Stimulated activated CD8-positive, alpha-beta memory T cell treated with anti-CD3 and anti-CD28 coated beads, Interleukin-2, amount 100 ng/mL, for 48 hours (primary cell): ENCODE data around the gene GAB2.
"Not testable (repeated sequence)": the region's sequence is repeated elsewhere in the genome, so short reads cannot be mapped to it uniquely, and the experiment has no call there.

Experiments used
- DNase-seq, 2 donors: peaks; one replicate each; pipeline ENCODE4 v3.0.0-alpha.2; 2020; ENCODE audit warnings: low read depth in 2 of 2

The GAB2 gene

DNA sequence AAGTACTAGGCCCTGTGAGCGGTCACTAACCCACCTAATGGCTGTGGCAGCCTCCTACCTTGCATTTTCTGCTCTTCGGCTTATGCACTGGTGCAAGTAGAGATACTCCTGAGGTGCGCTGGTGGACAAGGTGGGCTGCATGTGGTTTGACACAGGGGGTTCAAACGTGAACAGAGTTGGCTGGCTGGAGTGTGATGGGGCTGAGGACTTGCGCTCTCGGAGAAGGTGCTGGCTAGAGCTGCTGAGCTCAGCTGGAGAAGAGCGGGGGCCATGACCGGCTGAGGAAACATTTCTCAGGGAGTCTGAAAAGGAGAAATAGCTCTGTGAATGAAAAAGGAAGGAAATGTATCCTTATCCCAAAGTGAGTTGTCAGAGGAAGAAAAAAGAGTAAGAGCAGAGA lies 167.5 kb downstream of the GAB2 start:
- no peak for DNase-seq

DNA sequence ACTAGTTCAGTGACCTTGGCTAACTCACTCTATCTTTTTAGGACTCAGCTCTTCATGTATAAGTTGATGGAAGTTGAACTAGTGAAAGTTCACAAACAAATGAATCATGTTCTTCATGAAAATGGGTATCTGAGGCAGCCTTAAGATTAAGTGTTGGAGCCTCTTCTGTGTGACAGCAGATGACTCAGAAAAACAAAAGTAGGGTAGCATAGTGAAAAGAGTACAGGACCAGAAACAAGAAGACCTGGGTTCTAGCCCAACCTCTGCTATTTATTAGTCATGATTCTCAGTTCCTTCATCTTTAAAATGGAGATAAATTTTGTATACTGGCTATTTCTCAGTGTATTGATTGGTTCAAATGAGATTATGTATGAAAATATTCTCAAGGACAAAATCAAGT lies 168.7 kb downstream of the GAB2 start:
- no peak for DNase-seq

DNA sequence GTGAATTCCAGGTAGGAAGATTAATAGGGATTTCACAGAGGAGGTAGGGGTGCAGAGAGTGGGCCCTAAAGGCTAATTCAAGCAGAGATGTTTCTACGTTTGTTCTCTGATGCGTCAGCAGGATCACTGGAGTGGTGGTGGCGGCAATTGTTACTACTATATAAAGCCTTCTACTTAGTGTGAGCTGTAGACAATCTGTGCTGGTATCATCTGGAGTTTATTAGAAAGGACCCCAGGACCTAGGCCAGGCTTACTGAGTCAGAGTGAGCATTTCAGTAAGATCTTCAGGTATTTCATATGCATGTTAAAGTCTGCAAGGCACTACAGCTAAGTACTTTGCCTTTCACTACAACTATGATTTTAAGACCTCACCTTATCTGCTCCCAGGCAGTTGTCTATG lies 169.4 kb downstream of the GAB2 start:
- DNase-seq: no peak

DNA sequence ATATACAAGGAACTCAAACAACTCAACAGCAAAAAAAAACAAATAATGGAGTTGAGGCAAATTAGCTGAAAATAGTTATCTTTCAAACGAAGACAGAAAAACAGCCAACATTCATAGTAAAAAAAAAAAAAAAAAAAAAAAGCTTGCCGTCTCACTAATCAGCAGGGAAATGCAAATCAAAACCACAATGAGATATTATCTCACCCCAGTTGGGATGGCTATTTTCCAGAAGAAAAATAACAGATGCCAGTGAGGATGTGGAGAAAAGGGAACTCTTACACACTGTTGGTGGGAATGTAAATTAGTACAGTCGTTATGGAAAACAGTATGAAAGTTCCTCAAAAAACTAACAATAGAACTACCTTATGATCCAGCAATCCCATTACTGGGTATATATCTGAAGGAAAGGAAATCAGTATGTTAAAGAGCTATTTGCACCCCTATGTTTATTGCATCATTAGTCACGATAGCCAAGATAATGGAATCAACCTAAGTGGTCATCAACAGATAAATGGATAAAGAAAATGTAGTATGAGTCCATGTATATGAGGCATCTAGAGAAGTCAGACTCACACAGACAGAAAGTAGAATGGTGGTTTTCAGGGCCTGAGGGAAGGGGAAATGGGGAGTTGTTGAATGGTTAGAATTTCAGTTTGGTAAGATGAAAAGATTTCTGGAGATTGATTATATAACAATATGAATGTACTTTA lies 172.9 kb downstream of the GAB2 start:
- no peak for DNase-seq

DNA sequence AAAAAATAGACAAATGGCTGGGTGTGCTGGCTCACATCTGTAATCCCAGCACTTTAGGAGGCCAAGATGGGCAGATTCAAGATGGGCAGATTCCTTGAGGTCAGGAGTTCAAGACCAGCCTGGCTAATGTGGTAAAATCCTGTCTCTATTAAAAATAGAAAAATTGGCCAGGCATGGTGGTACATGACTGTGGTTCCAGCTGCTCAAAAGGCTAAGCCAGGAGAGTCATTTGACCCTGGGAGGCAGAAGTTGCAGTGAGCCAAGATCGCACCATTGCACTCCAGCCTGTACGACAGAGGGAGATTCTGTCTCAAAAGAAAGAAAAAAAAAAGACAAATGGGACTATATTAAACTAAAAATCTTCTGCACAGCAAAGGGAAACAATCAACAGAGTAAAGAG lies 173.5 kb downstream of the GAB2 start:
- DNase-seq: no peak

DNA sequence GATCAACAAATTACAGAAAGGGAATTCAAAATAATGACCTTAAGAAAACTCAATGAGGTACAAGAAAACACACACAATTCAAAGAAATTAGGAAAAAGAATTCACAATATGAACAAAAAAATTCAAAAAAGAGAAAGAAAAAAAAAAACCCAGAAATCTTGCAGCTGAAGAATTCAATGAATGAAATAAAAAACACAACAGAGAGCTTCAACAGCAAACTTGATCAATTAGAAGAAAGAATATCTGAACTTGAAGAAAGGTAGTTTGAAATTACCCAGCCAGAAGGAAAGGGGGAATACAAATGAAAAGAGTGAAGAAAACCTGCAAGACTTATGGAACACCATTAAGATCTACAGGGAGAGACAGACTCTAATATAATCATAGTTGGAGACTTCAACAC lies 176.1 kb downstream of the GAB2 start:
- no peak for DNase-seq

DNA sequence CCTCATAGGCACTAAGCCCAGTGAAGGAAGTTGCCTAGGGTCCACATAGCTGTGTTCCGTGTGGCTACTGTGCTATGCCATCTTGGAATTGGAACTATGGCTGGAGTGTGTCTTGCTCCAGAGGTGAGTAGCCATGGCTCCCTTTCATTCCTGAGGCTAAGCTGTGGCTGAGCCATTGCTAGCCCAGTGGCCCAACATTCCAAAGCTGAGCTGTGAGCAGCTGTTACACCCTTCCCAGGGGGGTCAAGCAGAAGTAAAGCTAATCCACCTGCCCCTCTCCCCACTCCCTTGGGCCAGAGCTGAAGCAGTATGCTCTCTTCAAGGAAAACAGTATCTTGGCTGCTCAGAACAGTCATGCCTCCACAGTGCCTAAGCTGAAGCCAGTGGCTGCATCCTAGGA lies 177.8 kb downstream of the GAB2 start:
- no peak for DNase-seq

DNA sequence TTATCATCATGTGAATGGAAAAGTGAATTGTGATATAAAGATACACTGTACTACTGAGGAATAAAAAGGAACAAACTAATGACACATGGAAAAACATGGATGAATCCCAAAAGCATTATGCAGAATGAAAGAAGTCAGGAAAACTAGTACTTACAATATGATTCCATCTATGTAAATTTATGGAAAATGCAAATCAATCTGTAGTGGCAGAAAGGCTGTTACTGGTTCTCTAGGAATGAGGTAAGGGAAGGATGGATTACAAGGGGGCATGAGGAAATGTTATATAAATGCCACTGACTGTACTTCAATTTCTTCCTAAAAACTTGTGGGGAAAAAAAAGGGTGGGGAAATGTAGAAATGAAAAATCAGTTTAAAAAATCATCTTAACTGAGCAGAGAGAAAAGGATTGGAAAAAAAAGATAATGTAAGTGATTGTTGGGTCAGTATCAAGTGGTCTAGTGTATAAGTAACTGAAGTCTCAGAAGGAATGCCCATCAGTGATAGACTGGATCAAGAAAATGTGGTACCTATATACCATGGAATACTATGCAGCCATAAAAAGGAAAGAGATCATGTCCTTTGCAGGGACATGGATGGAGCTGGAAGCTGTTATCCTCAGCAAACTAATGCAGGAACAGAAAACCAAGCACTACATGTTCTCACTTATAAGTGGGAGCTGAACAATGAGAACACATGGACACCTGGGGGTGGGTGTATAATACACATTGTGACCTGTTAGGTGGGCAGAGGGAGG lies 180.2 kb downstream of the GAB2 start:
- no peak for DNase-seq

DNA sequence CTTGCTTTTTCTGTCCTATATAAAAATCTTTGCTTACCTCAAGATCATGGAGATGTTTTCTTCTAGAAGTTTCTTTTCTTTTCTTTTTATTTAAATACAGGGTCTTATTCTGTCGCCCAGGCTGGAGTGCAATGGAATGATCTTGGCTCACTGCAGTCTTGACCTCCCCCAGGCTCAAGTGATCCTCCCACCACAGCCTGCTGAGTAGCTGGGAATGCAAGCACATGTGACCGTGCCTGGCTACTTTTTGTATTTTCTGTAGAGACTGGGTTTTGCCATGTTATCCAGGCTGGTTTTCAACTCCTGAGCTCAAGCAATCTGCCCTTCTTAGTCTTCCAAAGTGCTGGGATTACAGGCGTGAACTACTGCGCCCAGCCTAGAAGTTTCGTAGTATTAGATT lies 183.6 kb downstream of the GAB2 start:
- DNase-seq: no peak

DNA sequence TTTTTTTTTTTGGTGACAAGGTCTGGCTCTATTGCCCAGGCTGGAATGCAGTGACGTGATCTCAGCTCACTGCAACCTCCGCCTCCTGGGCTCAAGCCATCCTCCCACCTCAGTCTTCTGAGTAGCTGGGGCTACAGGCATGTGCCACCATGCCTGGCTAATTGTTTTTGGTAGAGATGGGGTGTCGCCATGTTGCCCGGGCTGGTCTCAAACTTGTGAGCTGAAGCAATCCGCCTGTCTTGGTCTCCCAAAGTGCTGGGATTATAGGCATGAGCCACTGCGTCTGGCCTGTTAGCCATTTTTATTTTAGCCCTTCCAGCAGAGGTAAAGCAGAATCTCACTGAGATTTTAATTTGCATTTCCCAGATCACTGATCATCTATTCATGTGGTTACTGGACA lies 184.6 kb downstream of the GAB2 start:
- not testable (repeated sequence) for DNase-seq

DNA sequence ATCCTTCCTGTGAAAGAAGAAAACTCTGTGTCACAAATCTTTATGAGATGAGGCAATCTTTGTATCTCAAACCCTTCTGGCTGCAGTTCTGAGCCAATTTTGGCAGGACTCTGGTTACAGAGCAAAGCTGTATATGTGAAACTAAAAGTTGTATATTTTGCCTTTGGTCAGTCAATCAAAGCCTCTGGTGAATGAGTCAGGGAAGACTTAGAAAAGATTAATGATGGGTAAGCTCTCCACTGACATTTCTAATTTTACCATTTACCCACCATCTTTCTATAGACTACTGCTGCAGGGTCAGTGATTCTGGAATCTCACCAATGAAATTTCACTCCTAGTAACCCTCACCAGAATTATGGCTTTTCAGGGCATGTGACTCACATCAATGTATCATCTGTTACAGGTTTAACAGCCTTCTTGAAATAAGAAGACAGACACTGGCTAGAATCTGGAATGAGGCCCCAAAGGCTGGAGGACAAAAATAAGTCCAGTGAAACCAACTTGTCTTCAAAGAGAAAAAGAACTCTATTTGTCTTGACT lies 185.6 kb downstream of the GAB2 start:
- DNase-seq: no peak

DNA sequence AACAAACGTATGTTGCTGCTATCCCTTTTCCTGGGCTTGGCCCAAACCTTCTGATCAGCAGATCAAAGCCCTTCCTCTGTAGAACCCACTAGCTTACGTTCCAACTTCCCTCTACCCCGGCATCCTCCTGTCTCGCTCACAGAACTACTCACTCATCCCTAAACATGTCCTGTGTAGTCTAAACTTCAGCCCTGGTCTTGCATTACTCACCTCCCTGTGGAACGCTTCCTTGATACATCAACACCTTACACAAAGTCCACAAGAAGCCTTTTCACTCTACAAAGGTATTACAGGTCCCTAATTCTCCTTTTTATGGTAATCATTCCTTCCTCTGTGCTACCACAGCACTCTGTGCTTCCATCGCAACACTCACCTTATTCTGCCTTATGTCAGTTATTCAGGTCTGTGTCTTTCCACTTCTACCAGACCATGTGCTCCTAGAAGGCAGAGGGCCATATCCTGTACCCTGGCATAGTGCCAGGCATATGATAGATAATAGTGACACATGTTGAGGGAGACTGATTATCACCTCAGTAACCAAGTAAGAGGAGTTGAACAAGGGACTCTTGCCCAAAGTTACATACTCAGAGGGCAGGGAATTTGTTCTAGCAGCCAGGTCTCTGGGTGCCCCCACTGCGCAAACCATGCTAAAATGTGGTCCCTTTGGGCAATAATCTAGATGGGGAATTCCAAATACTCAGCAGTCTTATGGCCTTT lies 187.3 kb downstream of the GAB2 start:
- no peak for DNase-seq

DNA sequence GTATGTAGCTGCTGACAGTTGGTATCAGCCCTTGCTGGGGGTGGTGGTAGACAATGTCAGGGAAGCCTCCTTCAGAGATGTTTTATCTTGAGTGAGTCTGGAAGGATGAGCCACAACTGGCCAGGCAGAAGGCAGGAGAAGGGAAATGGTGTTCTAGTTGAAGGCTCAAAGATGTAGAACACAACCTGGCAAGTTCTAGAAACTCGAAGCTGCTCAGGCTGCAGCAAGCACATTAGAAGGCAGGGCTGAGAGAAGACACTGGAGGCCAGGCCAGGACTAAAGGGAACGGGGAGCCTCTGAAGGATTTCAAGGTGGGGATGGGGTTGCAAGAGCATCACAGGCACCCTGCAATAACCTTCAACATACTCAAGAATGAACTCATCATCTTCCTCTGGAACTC lies 188.5 kb downstream of the GAB2 start:
- no peak for DNase-seq

DNA sequence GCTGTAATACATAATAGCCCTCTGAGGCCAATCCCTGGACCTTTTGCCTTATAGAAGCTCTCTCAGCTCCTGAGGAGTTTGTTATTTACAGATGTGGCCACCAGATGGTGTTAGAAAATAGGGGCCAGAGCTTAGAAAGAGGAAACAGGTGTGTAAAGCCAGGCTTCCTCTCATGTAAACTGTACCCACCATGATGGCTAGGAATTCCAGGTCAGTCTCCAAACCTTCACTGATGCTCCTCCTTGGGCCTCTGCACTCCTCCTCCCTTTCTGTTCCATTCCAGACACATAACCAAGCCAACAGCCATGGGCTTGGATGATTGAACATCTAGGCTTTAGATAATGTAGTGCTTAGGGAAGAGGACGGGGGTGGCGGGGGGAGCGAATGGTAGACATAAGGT lies 189.2 kb downstream of the GAB2 start:
- DNase-seq: no peak

DNA sequence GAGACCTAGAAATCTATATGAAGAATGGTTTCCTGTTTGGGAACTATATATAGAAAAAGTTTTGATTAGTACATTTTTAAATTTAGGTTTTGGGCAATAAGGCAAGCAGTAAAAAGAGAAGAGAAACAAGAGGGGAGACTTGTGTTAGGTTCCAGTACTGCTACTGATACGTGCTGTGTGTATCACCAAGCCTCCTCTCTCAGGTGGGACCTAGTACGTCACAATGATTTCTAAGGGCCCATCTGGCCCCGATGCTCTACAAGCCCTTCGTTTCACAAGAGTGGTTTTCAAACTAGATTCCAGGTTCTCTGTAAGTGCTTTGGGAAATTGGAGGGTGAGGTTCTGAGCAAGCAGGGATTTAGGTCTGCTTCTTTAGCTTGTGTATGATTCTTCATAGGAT lies 189.7 kb downstream of the GAB2 start:
- DNase-seq: no peak

DNA sequence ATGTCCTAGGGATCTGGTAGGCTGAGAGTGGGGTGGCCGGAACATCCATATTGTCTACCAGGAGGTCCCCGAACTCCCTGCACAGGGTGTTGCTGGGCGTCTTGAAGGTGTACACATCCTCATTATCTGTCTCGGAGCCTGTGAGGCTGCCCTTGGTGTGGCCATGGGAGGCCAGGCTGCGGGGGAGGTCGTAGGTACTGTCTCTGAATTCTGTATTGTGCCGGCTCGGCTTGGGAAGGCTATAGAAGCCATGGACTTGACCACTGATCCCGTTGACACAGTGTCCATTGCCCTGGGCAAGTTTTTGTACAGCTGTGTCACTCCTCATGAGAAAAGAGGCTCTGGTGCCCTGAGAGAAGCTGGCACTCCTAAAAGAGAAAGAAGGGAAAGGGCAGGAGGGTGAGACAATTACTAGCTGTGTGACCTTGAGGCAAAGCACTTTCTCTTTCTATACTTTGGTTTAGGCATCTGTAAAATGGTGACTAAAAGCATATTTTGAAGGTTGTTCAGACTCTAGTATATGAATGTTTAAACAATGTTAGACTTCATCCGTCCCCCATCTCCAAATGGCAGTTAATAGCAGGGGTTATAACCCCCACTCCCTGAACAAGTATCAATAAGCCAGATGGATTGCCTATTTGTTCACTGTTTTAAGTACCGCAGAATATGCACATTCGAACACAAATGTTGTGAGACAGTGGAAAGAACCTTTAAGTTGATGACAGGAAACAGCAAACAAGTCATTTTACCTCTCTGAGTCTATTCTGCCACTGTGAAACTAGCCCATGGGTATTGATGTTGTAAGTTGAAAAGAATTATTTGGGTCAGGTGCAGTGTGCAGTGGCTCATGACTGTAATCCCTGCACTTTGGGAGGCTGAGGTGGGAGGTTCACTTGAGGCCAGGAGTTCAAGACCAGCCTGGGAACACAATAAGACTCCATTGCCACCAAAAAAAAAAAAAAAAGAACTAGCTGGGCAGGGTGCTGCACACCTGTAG lies 190.6 kb downstream of the GAB2 start:
- DNase-seq: no peak

DNA sequence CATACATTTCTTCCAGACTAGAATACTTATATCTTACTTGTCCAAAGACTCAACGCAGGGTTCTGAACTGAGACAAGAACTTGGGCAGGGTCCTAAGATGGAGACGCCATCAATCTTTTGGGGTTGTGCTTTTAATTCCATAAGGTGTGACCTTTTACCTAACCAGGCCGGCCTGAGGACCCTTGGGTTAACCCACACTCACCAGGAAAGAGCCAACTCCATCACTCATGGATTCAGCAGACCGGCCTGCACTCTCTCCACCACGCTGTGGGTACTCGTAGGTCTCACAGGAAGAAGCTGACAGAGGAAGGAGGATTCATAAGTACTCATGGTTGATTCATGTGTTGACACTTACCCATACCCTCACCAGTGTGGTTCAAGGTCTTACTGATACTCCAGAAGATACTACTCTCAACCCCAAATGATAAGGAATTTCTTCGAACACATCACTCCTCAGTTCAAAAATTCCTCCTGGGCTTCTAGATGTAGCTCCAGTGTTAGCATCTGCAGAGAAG lies 192.7 kb downstream of the GAB2 start:
- DNase-seq: no peak

DNA sequence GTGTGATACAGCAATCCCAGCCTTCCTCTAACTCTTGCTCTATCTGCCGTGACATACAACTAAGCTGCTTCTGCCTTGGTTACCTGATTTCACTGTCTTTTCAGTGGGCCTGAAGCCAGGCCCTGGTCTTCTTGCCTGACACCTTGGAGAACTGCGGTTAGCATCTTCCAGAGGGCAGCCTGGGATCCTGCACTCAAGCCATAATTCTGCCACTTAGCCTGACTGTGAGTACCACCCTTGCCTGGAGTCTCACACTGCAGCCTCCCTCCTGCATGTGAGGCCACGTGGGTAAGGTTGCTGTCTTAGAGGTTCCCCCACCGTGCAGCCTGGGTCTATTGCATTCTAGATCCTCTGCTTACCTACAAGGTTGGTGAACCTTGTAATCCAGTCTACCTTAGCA lies 193.1 kb downstream of the GAB2 start:
- DNase-seq: no peak

DNA sequence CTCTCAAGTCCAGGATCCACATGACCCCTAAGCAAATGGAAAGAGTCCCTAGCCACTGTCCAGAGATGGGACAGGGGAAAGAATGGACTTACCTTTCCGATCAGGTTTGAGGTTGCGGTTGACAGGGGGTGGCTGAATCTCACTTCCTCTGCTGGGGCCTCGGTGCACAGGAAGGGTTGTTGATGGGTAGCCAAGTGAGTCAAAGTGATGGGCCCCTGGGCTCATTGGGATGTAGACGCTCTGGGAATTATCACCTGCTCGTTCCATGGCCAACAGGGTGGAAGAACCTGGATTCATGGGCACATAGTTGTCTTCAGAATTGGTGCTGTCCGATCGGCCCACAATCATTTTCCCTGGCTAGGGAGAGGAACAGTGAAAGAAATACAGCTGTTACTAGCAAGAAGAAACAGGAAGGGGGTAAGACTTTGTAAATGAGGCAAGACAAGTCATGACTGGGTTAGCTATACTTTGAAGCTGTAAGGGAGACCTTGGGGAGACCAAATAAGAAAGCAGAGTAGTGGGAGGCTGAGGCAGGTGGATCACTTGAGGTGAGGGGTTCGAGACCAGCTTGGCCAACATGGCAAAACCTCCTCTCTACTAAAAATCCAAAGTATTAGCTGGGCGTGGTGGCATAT lies 194.2 kb downstream of the GAB2 start:
- no peak for DNase-seq

DNA sequence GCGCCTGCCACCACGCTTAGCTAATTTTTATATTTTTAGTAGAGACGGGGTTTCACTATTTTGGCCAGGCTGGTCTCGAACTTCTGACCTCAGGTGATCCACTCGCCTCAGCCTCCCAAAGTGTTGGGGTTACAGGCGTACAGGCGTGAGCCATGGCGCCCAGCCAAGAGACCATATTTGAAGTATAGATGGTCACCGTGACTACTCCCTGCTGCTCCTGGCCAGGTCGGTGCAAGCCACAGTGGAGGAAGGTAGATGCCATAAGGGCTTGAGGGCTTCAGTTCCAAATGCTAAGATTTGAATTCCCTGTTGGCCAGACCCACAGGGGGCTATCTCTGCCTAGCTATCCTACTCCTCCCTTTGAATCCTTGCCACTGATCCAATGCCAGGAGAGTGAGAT lies 194.9 kb downstream of the GAB2 start:
- not testable (repeated sequence) for DNase-seq
